ENCODE results near the gene JPT2.
"Not testable (repeated sequence)": the region's sequence is repeated elsewhere in the genome, so short reads cannot be mapped to it uniquely, and the experiment has no call there.

JPT2 gene

DNA sequence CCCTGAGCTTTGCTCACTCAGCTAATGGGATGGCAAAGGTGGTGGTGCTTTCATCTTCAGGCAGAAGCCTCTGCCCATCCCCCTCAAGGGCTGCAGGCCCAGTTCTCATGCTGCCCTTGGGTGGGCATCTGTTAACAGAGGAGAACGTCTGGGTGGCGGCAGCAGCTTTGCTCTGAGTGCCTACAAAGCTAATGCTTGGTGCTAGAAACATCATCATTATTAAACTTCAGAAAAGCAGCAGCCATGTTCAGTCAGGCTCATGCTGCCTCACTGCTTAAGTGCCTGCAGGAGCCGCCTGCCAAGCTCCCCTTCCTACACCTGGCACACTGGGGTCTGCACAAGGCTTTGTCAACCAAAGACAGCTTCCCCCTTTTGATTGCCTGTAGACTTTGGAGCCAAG is 22.2 kb downstream of the JPT2 start:
- Histone ChIP-seq H3K27me3 (ENCODE audit: insufficient read depth, low read length, poor library complexity) (no peaks in the 10 kb centered on the region), H2AFZ (ENCODE audit: low read depth, low read length) (no peak overlapping the region), H3K9ac (ENCODE audit: low read depth, low read length) (no peak overlapping the region), H3K36me3 (ENCODE audit: insufficient read depth, low read length) (peaks cover 72% of the 10 kb centered on the region), H3K79me2 (ENCODE audit: insufficient read depth, low read length) (peaks cover 16% of the 10 kb centered on the region), H3K27ac (ENCODE audit: low read length) (no peak overlapping the region), H3K4me1 (ENCODE audit: insufficient read depth, low read length) (peaks cover 12% of the 10 kb centered on the region), H3K4me3 (ENCODE audit: low read depth in 1 of 2, low read length in 2 of 2) (no peak overlapping the region), H3K9me3 (ENCODE audit: insufficient read depth, low read length, severe bottlenecking) (no peaks in the 10 kb centered on the region), H3K4me2 (ENCODE audit: insufficient read depth, low read length) (no peak overlapping the region), H4K20me1 (ENCODE audit: insufficient read depth, low read length) (peaks cover 25% of the 10 kb centered on the region; the same call in 1 of the 2 replicates)
- ATAC-seq (ENCODE audit: insufficient read depth, low read depth) (no peak), DNase-seq (no peak)
- no peak for TF ChIP-seq EZH2 (IDR thresholded peaks at IDR 0.05; ENCODE audit: borderline replicate concordance, low read depth, low read length, severe bottlenecking)
- TF ChIP-seq, protein P1, sequence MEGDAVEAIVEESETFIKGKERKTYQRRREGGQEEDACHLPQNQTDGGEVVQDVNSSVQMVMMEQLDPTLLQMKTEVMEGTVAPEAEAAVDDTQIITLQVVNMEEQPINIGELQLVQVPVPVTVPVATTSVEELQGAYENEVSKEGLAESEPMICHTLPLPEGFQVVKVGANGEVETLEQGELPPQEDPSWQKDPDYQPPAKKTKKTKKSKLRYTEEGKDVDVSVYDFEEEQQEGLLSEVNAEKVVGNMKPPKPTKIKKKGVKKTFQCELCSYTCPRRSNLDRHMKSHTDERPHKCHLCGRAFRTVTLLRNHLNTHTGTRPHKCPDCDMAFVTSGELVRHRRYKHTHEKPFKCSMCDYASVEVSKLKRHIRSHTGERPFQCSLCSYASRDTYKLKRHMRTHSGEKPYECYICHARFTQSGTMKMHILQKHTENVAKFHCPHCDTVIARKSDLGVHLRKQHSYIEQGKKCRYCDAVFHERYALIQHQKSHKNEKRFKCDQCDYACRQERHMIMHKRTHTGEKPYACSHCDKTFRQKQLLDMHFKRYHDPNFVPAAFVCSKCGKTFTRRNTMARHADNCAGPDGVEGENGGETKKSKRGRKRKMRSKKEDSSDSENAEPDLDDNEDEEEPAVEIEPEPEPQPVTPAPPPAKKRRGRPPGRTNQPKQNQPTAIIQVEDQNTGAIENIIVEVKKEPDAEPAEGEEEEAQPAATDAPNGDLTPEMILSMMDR (IDR thresholded peaks at IDR 0.05; ENCODE audit: borderline replicate concordance, extremely low read depth, low read length, poor library complexity, severe bottlenecking): no peak

DNA sequence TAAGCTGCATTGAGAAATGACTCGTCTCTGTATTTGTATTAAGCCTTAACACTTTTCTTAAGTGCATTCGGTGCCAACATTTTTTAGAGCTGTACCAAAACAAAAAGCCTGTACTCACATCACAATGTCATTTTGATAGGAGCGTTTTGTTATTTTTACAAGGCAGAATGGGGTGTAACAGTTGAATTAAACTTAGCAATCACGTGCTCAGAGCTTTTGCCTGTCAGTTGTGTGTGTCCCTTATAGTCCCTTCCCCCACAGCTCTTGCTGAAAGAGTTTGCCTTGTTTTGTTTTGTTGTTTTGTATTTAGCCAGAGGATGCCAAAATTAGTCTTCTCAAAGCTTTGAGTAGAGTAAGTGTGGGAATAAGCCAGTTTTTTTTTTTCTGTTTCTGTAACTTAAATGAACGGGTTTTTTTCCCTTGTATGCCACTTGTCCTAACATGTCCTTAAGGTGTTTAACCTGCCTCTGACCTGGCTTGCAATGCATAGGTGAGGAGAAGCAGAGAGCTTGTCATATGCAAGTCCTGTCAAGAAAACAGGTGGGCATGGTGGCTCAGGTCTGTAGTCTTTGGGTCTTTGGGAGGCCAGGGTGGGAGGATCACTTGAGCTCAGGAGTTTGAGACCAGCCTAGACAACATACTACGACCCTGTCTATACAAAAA is 23.3 kb downstream of the JPT2 start:
- DNase-seq: no peak
- Histone ChIP-seq H3K9ac (ENCODE audit: low read depth, low read length) (no peak overlapping the region), H3K27ac (ENCODE audit: low read length) (no peak overlapping the region), H3K36me3 (ENCODE audit: insufficient read depth, low read length) (peaks cover 63% of the 10 kb centered on the region), H3K79me2 (ENCODE audit: insufficient read depth, low read length) (peaks cover 16% of the 10 kb centered on the region), H3K4me1 (ENCODE audit: insufficient read depth, low read length) (peaks cover 12% of the 10 kb centered on the region), H3K4me3 (ENCODE audit: low read depth in 1 of 2, low read length in 2 of 2) (no peak overlapping the region), H4K20me1 (ENCODE audit: insufficient read depth, low read length) (peaks cover 23% of the 10 kb centered on the region; the same call in 1 of the 2 replicates), H3K4me2 (ENCODE audit: insufficient read depth, low read length) (no peak overlapping the region), H3K27me3 (ENCODE audit: insufficient read depth, low read length, poor library complexity) (no peaks in the 10 kb centered on the region), H3K9me3 (ENCODE audit: insufficient read depth, low read length, severe bottlenecking) (no peaks in the 10 kb centered on the region), H2AFZ (ENCODE audit: low read depth, low read length) (no peak overlapping the region)
- no peak for ATAC-seq (ENCODE audit: insufficient read depth, low read depth)
- TF ChIP-seq, protein P1 (IDR thresholded peaks at IDR 0.05; ENCODE audit: borderline replicate concordance, extremely low read depth, low read length, poor library complexity, severe bottlenecking): no peak
- TF ChIP-seq EZH2 (IDR thresholded peaks at IDR 0.05; ENCODE audit: borderline replicate concordance, low read depth, low read length, severe bottlenecking): no peak

DNA sequence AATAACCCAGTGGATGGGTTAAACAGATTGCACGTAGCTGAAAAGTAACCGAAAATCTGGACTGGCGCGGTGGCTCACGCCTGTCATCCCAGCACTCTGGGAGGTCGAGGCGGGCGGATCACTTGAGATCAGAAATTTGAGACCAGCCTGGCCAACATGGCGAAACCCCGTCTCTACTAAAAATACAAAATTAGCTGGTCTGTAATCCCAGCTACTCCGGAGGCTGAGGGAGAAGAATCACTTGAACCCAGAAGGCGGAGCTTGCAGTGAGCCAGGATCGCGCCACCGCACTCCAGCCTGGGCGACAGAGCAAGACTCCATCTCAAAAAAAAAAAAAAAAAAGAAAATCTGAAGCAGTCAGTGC is 27.2 kb downstream of the JPT2 start:
- H2AFZ ChIP-seq (ENCODE audit: low read depth, low read length): peak overlapping the region; percentile 82
- peak overlapping the region; percentile 95 for H3K4me2 ChIP-seq (ENCODE audit: insufficient read depth, low read length)
- peak; percentile 67 for DNase-seq
- peak overlapping the region; percentile 93 for H3K9ac ChIP-seq (ENCODE audit: low read depth, low read length)
- H3K79me2 ChIP-seq (ENCODE audit: insufficient read depth, low read length): peaks cover 51% of the 10 kb centered on the region
- H3K4me1 ChIP-seq (ENCODE audit: insufficient read depth, low read length): peaks cover 40% of the 10 kb centered on the region
- H3K4me3 ChIP-seq (ENCODE audit: low read depth in 1 of 2, low read length in 2 of 2): peak overlapping the region; percentile 89 to 100; a peak in 3 of 4 replicates
- peaks cover 40% of the 10 kb centered on the region for H4K20me1 ChIP-seq (ENCODE audit: insufficient read depth, low read length)
- peaks cover 35% of the 10 kb centered on the region for H3K36me3 ChIP-seq (ENCODE audit: insufficient read depth, low read length)
- peak overlapping the region; percentile 79 for H3K27ac ChIP-seq (ENCODE audit: low read length)
- H3K9me3 ChIP-seq (ENCODE audit: insufficient read depth, low read length, severe bottlenecking); H3K27me3 ChIP-seq (ENCODE audit: insufficient read depth, low read length, poor library complexity): not testable (repeated sequence)
- peak; percentile 17; the same call in 2 of the 3 replicates for ATAC-seq (ENCODE audit: insufficient read depth, low read depth)

DNA sequence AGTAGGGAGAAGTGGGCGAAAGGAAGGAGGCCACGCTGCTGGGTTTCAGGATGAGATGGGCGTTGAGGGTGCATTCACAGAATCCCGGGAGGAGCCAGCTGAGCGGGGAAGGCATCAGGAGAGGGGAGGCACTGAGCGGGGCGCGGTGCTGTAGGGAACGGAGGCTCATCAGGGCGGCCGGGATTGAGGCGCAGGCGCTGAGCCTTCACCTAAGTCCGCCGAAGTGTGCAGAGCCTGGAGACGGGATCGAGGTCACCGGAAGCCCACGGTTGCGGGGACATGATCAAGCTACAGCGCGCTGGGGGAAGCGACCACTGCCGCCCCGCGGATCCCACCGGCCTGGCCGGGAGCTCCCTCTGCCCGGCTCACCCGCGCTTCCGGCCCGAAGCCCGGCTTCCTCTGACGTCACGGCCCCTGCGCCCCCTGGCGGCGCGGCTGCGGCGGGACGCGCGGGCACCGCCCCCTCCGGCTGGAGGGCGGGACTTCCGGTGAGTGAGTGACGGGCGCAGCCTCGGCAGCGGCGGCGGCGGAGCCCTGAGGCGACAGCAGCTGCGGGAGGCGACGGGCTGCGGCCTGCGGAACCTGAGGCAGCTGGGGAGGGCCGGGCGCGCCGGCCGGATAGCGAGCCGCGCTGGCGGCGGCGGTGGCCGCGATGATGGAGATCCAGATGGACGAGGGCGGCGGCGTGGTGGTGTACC is 27.8 kb downstream of the JPT2 start, which contains the start of gene MAPK8IP3:
TSS of gene MAPK8IP3 (plus strand) at position 508 of the 698 bp plus-strand sequence. CDS start at position 653, 145 bp downstream.
- Histone ChIP-seq H3K9me3 (ENCODE audit: insufficient read depth, low read length, severe bottlenecking) (no peaks in the 10 kb centered on the region), H3K4me1 (ENCODE audit: insufficient read depth, low read length) (peaks cover 40% of the 10 kb centered on the region), H3K27ac (ENCODE audit: low read length) (peak within 1 kb of the TSS; percentile 90), H3K27me3 (ENCODE audit: insufficient read depth, low read length, poor library complexity) (no peaks in the 10 kb centered on the region), H4K20me1 (ENCODE audit: insufficient read depth, low read length) (peaks cover 39% of the 10 kb centered on the region), H3K4me2 (ENCODE audit: insufficient read depth, low read length) (peak within 1 kb of the TSS; percentile 95), H2AFZ (ENCODE audit: low read depth, low read length) (peak within 1 kb of the TSS; percentile 93), H3K9ac (ENCODE audit: low read depth, low read length) (peak within 1 kb of the TSS; percentile 93), H3K4me3 (ENCODE audit: low read depth in 1 of 2, low read length in 2 of 2) (peak within 1 kb of the TSS; percentile 89 to 100), H3K36me3 (ENCODE audit: insufficient read depth, low read length) (peaks cover 30% of the 10 kb centered on the region), H3K79me2 (ENCODE audit: insufficient read depth, low read length) (peaks cover 56% of the 10 kb centered on the region)
- TF ChIP-seq, protein P1 (IDR thresholded peaks at IDR 0.05; ENCODE audit: borderline replicate concordance, extremely low read depth, low read length, poor library complexity, severe bottlenecking): peak; percentile 99
- TF ChIP-seq EZH2 (IDR thresholded peaks at IDR 0.05; ENCODE audit: borderline replicate concordance, low read depth, low read length, severe bottlenecking): no peak
- DNase-seq: peak; percentile 94
- ATAC-seq (ENCODE audit: insufficient read depth, low read depth): peak; percentile 84

Measured in DND-41 (cell line).